Smooth muscle cell (in vitro differentiated cells): ENCODE results near the gene OR2A25. TPM values are rescaled to one million over a fixed set of nuclear protein-coding genes. Genes with fewer than 3 reads are reported as not detected.

Experiments used
- DNase-seq: peaks from one replicate; lab custom pipeline; 2025; ENCODE audit not compliant: unreplicated experiment; lab: John Stamatoyannopoulos, UW
- H2AFZ ChIP-seq: fragments of 200-600 bp; sonication (generic); 2 replicates; pipeline ENCODE4 v1.6.0; 2016; ENCODE audit warnings: antibody characterized with exemption, low read depth, mild to moderate bottlenecking
- H3F3A ChIP-seq: fragments of 200-600 bp; sonication (generic); 2 replicates; pipeline ENCODE4 v1.6.0; 2017; ENCODE audit warnings: antibody characterized with exemption, low read depth
- H3K27ac ChIP-seq: fragments of 200-600 bp; sonication (generic); 2 replicates; pipeline ENCODE4 v1.5.1; 2016; ENCODE audit warnings: low read depth, mild to moderate bottlenecking
- H3K27me3 ChIP-seq: fragments of 200-600 bp; sonication (generic); 2 replicates; pipeline ENCODE4 v1.6.1; 2016; ENCODE audit warnings: low read depth, mild to moderate bottlenecking
- H3K36me3 ChIP-seq: fragments of 200-600 bp; sonication (generic); 2 replicates; pipeline ENCODE4 v1.5.1; 2016; ENCODE audit warnings: low read depth
- H3K4me1 ChIP-seq: fragments of 200-600 bp; sonication (generic); 2 replicates; pipeline ENCODE4 v1.5.1; 2016; ENCODE audit warnings: low read depth
- H3K4me2 ChIP-seq: fragments of 200-600 bp; sonication (generic); 2 replicates; pipeline ENCODE4 v1.6.0; 2016; ENCODE audit warnings: mild to moderate bottlenecking
- H3K4me3 ChIP-seq: fragments of 200-600 bp; sonication (generic); 2 replicates; pipeline ENCODE4 v1.5.1; 2016; ENCODE audit warnings: mild to moderate bottlenecking
- H3K79me2 ChIP-seq: fragments of 200-600 bp; sonication (generic); 2 replicates; pipeline ENCODE4 v1.6.0; 2016; ENCODE audit warnings: low read depth, mild to moderate bottlenecking
- H3K9ac ChIP-seq: fragments of 200-600 bp; sonication (generic); 2 replicates; pipeline ENCODE4 v1.6.0; 2016; ENCODE audit warnings: low read depth
- H3K9me3 ChIP-seq: fragments of 200-600 bp; sonication (generic); replicated peaks from 2 replicates; pipeline ENCODE4 v1.5.1; 2016; ENCODE audit warnings: low read depth
- H4K20me1 ChIP-seq: fragments of 200-600 bp; sonication (generic); 2 replicates; pipeline ENCODE4 v1.6.0; 2016; ENCODE audit warnings: low read depth
- CTCF ChIP-seq: fragments of 200-600 bp; sonication (generic); IDR thresholded peaks from 2 replicates; pipeline ENCODE4 v1.5.1; 2017; ENCODE audit warnings: borderline replicate concordance, mild to moderate bottlenecking, antibody characterized with exemption; ENCODE audit not compliant: insufficient read depth, poor library complexity, severe bottlenecking
- WGBS: methylation state at CpG from one replicate; pipeline ENCODE4 v1.1.7; 2016; ENCODE audit warnings: low lambda C conversion rate; 5-methylcytosine and 5-hydroxymethylcytosine counted together
- polyA plus RNA-seq: library from polyadenylated mRNA; unstranded; fragments of >200 nt; fragmentation: Nextera tagmentation; extraction: Ambion mirVana; gene quantifications from 2 replicates; pipeline ENCODE4 v1.2.1, GENCODE V29; 2016
- total RNA-seq: library from RNA; depleted of rRNA; stranded (reverse); fragments of >200 nt; gene quantifications from 2 replicates; pipeline ENCODE4 v1.2.3, GENCODE V29; 2014

Gene OR2A25
- total and polyA plus RNA-seq, 2 experiments from 2014 or later = not detected

- peaks cover 6% of the 10 kb centered on the region for H3F3A ChIP-seq
- H3K9me3 ChIP-seq = no peaks in the 10 kb centered on the region
- H3K4me2 ChIP-seq = no peak overlapping the region
- H3K79me2 ChIP-seq = no peaks in the 10 kb centered on the region
- no peak overlapping the region for H3K27ac ChIP-seq
- TF ChIP-seq CTCF = no peak
- no peaks in the 10 kb centered on the region for H3K36me3 ChIP-seq
- H2AFZ ChIP-seq = no peak overlapping the region
- no peak for DNase-seq
- no peak overlapping the region for H3K4me3 ChIP-seq
- H3K4me1 ChIP-seq = peaks cover 6% of the 10 kb centered on the region
- H3K9ac ChIP-seq = no peak overlapping the region
- no peaks in the 10 kb centered on the region for H3K27me3 ChIP-seq
- WGBS = 96% methylated on average over 3 of the region's 3 CpGs
- no peaks in the 10 kb centered on the region for H4K20me1 ChIP-seq
Measured at GRCh38 chr7:144024213-144024612, 45.4 kb upstream of the OR2A25 start.

GRCh38 chr7:144026203-144026883 lies 43.3 kb upstream of the OR2A25 start:
- H3K27ac ChIP-seq = no peak overlapping the region
- no peaks in the 10 kb centered on the region for H3K27me3 ChIP-seq
- no peak overlapping the region for H3K4me2 ChIP-seq
- H2AFZ ChIP-seq = peak overlapping the region; percentile 29
- H4K20me1 ChIP-seq = no peaks in the 10 kb centered on the region
- TF ChIP-seq CTCF = no peak
- no peaks in the 10 kb centered on the region for H3K9me3 ChIP-seq
- 58% methylated on average over 4 of the region's 4 CpGs for WGBS
- no peak for DNase-seq
- no peak overlapping the region for H3K9ac ChIP-seq
- H3F3A ChIP-seq = peaks cover 2% of the 10 kb centered on the region
- H3K4me1 ChIP-seq = no peaks in the 10 kb centered on the region
- H3K4me3 ChIP-seq = no peak overlapping the region
- no peaks in the 10 kb centered on the region for H3K36me3 ChIP-seq
- no peaks in the 10 kb centered on the region for H3K79me2 ChIP-seq

- no peak for DNase-seq
- 31% methylated on average over 3 of the region's 3 CpGs for WGBS
- peak; percentile 61 for TF ChIP-seq CTCF
- Histone ChIP-seq H4K20me1 (no peaks in the 10 kb centered on the region), H3F3A (peaks cover 3% of the 10 kb centered on the region), H3K9ac (no peak overlapping the region), H2AFZ (no peak overlapping the region), H3K36me3 (no peaks in the 10 kb centered on the region), H3K4me3 (no peak overlapping the region), H3K79me2 (no peaks in the 10 kb centered on the region), H3K4me2 (no peak overlapping the region), H3K9me3 (no peaks in the 10 kb centered on the region), H3K4me1 (no peaks in the 10 kb centered on the region), H3K27ac (no peak overlapping the region), H3K27me3 (no peaks in the 10 kb centered on the region)
Measured at GRCh38 chr7:144027070-144027469, 42.5 kb upstream of the OR2A25 start.

GRCh38 chr7:144027974-144028373 lies 41.6 kb upstream of the OR2A25 start:
- Histone ChIP-seq H4K20me1 (no peaks in the 10 kb centered on the region), H3K4me3 (no peak overlapping the region), H3K36me3 (no peaks in the 10 kb centered on the region), H2AFZ (no peak overlapping the region), H3K27me3 (no peaks in the 10 kb centered on the region), H3K9me3 (no peaks in the 10 kb centered on the region), H3K4me2 (no peak overlapping the region), H3F3A (peaks cover 3% of the 10 kb centered on the region), H3K4me1 (no peaks in the 10 kb centered on the region), H3K9ac (no peak overlapping the region), H3K27ac (no peak overlapping the region), H3K79me2 (no peaks in the 10 kb centered on the region)
- no peak for DNase-seq
- 67% methylated on average over 1 of the region's 1 CpG for WGBS
- TF ChIP-seq CTCF = no peak
